ENCODE results near the gene NT5C1B. TPM values are rescaled to one million over a fixed set of nuclear protein-coding genes. Genes with fewer than 3 reads are reported as not detected.

Gene NT5C1B
- polyA plus RNA-seq, 5 donors, result 0.73 to 1.9 (median 1.3) TPM

GRCh38 chr2:18599509-18600254 is 10.3 kb upstream of the NT5C1B start:
- DNase-seq, result peak in 1 of 2 donors; percentile 28

DNA sequence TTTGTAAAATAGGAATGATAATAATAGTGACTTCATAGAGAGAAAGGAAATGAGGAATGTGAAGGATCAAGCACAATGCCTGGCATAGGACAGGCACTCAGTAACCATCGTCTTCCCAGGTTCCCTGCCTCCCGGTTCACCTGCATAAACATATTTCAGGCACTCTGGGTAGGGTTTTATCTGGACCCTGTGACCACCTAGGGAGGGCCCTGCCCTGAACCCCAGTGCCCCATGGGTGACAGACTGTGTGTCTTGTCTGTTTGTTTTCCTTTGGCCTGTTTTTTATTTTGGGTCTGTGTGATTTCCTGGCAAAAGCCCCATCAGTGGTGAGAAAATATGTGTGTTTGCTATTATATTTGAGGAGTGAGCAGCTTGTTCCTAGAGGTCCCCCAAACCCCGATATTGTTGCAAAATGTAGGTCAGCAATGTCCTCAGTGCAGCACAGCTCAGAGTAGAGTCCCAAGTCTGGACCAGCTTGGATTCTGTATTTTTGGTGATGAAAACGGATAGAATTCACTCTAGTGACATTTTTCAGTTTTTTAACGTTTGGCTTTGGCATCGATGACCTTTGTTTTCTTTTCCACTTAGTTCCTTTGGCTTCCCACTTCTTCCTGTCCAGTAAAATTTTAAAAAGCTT is 9.6 kb upstream of the NT5C1B start:
- no peak for DNase-seq

DNA sequence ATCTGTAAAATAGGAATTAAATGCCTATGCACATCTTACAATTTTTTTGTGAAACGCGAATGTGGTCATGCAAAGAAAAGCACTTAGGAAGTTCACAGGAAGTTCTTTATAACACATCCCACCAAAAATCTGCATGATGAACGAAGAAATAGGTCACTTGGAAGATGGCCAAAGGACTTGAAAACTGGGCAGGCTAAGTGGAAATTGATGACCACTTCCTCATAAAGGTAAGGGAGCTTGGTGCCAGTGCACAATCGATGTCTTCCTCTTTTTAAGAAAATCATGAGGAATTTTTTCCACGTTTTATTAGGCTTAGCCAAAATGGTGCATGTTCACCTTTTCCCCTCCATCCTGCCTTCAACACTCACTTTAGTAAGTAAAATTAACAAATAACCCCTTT is 8.2 kb upstream of the NT5C1B start:
- DNase-seq, result no peak

DNA sequence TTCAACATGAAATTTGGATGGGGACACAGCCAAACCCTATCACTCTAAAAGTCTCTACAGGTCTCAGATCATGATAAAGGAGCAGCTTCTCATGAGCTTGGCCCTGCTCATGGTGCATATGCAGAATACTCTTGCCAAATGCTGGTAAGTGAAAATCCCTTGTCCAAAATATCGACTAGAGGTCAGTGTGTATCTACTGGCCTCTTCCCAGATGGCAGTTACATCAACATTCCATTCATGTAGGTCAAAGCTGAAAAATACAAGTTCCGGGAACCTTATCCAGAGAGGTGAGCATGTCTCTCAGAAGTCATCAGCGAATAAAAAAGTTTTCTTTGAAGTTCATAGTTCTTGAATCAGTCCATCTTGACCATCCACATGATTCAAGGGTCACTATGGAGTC is 7.6 kb upstream of the NT5C1B start:
- DNase-seq, result no peak

DNA sequence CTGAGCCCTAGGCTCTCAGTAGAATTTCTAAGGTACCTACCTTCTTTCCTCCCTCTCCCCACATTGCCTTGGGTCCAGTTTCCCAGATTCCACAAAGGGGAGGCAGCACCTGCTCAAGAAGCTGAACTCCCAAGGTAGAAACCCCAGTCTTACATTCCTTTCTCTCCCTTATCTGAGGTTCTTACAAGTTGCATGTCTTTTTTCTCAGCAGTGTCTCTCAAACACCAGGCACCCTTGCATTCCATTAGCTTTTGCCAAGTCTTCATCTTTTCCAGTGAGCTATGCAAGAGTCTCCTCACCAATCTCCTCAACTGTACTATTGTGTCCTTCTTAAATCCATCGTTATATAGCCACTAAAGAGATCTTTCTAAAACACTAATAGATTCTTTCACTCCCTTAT is 4.1 kb upstream of the NT5C1B start:
- no peak for DNase-seq

DNA sequence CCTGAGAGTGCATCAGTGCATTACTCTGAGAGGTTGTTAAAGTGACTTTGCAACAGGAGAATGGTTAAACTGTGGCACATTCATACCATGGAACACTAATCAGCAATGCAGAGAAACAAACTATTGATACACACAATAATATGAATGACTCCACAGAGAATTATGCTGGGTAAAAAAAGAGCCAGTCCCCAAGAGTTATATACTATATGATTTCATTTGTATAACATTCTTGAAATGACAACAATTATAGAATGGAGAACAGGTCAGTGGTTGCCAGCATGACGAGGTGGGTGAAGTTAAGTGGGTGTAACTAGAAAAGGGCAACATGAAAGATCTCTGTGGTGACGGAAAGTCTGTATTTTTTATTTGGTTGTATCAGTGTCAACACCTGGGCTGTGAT is 3.0 kb upstream of the NT5C1B start:
- no peak for DNase-seq

GRCh38 chr2:18588802-18589201 is 567 bp downstream of the NT5C1B start:
- DNase-seq, result no peak

GRCh38 chr2:18588049-18588448 is 1.3 kb downstream of the NT5C1B start:
- DNase-seq, result no peak

DNA sequence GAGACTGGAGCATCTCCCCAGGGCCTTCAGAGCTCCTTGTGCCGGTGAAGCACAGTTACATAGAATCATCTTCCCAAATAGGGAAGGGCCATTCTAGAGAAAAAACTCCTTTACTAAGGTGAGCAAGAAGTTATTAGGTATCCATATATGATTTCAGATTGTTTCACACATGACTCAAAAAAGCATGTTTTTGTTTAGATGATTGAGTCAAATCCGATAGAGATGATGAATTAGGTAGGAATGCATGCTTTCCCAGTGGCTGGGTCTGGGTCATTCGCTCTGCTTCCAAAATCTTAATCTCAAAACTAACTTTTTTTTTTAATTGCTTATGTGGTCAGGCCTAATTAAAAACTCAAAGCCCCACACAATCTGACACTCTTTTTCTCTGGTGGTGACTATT is 3.8 kb downstream of the NT5C1B start:
- DNase-seq, result no peak

- no peak for DNase-seq
These were observed 4.8 kb downstream of the NT5C1B start for GRCh38 chr2:18584608-18584954.

DNA sequence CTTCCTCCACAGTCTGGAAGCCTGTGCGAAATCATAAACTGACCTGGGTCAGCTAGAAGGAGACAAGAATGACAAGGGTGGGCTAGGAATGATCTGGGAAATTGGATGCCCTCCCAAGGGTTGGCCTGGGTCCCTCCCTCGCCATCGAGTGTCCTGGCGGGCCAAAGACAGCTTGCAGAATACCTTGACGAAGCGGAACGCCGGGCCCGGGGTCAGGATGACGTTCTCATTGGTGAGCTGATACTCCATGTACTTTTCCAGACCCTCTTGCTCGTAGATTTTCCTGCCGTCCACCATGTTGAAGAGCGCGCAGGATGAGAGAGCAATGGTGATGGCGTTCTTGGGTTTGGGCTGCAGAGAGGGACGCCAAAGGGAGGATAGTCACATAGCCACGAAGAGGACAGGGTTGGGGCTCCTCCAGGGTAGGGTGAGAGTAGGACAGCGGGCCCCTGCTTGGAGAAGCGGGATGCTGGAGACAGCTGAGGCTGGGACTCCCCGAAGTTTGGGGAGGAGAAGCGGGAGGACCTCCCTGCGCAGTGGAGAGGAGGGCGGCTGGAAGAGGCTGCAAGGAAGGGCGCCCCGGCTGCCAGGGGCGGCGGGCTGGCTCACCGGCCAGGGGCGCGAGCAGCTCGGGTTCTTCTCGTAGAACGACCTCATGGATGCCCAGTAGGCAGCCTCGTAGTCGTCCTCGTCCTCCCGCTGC is 5.3 kb downstream of the NT5C1B start:
- DNase-seq, result no peak

- DNase-seq, result no peak
These were observed 8.8 kb downstream of the NT5C1B start for GRCh38 chr2:18580606-18581005.

GRCh38 chr2:18578033-18578432 is 11.3 kb downstream of the NT5C1B start:
- DNase-seq, result no peak

DNA sequence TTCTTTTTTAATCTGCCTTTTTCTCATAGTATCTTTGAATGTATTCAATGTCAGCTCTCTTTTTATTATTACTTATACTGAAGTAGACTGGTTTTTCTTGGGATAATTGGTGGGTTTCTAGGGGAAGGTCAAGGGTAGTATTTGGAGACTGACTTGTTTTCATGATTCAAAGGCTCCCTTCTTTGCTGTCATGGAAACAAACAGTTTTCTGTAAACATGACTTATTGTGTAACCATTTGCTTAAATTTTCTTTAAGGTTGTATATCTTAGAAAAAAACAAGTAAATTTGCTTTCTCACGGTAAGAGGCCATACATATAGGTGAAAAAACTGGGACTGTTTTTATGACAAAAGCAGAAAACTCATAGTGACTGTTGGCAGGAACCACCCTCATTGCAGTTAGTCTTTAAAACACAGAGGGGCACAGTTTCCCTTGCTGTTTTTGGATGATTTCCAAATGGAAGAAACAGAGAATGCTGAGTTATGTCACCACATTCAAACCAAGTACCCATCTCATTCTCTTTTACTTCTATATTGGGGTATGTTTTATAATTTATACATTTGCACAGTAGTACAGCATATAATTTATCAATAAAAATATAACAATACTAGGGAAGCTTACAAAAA is 23.1 kb downstream of the NT5C1B start:
- DNase-seq, result no peak

- no peak for DNase-seq
These were observed 28.6 kb downstream of the NT5C1B start for GRCh38 chr2:18560797-18561085.

DNA sequence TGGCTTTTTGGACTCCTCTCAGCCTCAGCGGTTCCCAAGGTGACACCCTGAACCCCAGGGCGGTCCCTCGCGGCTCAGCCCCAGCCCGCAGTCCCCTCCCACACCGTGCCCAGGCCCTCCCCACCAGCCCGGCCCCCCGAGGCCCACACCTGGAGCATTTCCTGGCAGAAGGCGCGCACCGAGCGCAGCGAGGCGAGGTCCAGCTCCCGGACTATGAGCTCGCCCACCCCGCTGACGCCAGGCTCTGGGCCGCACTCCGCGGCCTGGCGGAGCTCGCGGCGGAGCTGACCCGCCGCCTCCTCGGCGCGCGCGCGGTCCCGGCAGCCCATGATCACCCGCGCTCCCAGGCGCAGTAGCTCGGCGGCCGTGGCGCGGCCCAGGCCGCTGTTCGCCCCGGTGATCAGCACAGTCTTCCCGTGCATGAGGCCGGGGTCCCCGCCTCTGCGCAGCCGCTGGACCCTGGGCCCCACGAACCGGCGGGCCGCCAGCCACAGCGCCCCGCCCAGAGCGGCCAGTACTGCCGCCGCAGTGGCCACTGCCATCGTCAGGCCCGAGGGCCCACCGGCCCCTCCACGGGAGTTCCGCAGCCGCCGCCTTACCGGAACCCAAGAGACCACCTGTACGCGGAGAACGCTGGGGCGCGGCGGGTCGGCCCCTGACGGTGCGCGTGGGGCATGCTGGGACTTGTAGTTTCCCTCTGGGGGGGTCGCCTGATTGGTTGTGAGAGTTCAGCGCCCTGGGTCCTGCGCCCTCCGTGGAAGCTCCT is 29.2 kb downstream of the NT5C1B start, which contains the start of gene RDH14:
Gene RDH14 (minus strand): TSS at position 623 of the 766 bp plus-strand sequence. CDS start 81 bp downstream, at position 542.
- peak; percentile 93 to 95 for DNase-seq

GRCh38 chr2:18559531-18560030 is 29.8 kb downstream of the NT5C1B start:
- DNase-seq, result no peak

- no peak for DNase-seq
These were observed 30.9 kb downstream of the NT5C1B start for GRCh38 chr2:18558458-18558857.

DNA sequence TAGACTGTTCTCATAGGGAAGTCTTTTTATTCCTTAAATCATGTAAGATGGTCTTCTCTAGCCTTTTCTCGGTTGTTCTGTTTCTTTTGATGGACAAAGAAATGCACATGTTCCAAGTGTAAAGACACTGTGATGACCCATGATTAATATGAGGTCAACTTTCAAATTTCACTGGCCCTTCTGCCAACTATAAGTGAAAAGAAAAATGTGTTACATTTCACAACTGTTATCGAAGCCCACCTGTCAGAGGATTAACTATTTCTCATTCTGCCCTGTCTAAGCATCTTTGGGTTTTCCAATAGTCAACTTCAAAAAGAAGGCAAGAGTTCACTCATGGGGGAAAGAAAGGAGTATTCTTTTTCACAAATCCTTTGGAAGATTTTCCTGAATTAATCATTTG is 32.2 kb downstream of the NT5C1B start:
- DNase-seq, result no peak

DNA sequence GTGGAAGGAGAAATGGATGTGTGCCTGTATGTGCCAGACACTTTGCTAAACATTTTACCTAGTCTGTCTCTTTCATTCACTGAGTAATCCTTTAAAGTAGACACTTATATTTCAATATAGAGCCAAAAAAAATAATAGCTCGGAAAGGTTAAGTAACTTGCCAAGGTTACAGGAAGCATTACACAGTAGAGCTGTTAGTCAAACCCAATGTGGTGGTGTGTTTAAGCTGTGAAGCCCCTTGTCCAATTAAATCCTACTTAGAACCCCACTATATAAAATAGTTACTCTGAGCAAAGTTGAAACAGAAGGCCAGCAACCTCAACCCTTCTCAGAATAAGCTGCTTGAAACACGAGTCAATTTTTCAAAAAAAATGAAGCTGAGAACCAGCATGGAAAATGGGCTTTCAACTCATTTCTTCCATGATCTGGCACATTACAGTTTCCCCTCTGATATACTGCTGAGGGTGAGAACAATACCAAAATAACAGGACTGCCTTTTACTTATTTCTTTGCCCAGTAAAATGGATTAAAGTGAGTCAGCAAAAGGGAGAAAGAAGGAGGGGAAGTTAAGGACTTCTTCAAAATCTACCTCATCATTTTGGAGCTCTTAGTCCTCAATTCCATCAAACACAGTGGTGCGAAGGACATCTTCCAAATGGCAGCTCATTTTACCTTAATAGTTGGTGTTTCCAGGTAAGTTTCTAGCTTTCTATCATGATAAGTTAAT is 36.9 kb downstream of the NT5C1B start:
- DNase-seq, result no peak

- no peak for DNase-seq
These were observed 37.7 kb downstream of the NT5C1B start for GRCh38 chr2:18551623-18552022.

Measured in right lung (tissue), 5 donors.